NOMO-1 treated with DMSO at 0.1 percent for 48 hours (cell line): Measurements from ENCODE around the gene PKLR.

ENCODE experiments used
- DNase-seq: peaks from one replicate; lab custom pipeline; 2025; ENCODE audit not compliant: unreplicated experiment; lab: John Stamatoyannopoulos, UW

PKLR gene

GRCh38 chr1:155286544-155286943 lies 14.7 kb downstream of the PKLR start:
- DNase-seq: no peak

DNA sequence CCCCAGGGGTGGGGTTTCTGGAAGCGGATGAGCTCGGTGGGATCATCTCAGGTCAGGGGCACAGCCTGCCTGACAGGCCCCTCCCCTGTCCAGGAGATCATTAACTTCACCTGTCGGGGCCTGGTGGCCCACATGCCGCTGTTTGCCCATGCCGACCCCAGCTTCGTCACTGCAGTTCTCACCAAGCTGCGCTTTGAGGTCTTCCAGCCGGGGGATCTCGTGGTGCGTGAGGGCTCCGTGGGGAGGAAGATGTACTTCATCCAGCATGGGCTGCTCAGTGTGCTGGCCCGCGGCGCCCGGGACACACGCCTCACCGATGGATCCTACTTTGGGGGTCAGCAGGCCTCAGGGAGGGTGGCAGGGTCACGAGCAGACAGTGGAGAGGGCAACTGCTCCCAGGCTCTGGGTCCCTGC lies 15.6 kb downstream of the PKLR start:
- DNase-seq: no peak

- DNase-seq: no peak
These were observed 16.2 kb downstream of the PKLR start for GRCh38 chr1:155285063-155285462.

- no peak for DNase-seq
These were observed 16.8 kb downstream of the PKLR start for GRCh38 chr1:155284476-155284875.

DNA sequence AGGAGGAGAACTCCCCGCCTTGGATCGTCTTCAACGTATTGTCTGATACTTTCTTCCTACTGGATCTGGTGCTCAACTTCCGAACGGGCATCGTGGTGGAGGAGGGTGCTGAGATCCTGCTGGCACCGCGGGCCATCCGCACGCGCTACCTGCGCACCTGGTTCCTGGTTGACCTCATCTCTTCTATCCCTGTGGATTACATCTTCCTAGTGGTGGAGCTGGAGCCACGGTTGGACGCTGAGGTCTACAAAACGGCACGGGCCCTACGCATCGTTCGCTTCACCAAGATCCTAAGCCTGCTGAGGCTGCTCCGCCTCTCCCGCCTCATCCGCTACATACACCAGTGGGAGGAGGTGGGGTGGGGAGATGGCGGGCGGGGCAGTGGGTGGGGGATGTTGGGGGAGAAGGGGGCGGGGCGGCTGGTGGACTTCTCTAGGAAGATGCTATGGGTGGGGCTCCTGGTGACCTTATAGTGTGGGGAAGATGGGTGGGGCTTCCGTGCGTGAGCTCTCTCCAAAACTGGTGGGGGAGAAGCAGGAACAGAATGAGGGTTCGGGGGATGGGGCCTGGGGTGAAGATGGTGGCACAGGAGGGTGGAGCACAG lies 18.6 kb downstream of the PKLR start:
- no peak for DNase-seq

DNA sequence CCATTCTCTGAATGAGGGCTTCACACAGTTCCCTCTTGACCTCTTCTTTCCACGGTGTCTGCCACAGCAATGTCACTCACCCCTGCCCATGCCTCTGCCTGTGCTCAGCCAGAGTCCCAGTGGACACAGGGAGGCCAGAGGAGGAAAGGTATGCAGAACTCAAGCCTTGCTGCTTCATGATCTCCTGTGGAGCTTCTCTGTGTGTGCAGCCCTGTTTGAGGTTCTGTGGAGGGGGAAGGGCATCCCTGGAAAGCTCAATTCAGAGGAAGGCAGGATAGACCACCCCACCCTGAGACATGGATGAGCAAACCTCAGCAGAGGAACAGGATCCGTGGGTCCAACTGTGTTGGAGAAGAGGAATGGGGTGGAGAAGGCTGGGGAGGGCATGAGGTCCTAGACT lies 22.0 kb downstream of the PKLR start:
- no peak for DNase-seq

GRCh38 chr1:155278689-155279160 lies 22.5 kb downstream of the PKLR start:
- DNase-seq: no peak

GRCh38 chr1:155277902-155278688 lies 23.1 kb downstream of the PKLR start:
- peak; percentile 24 for DNase-seq

GRCh38 chr1:155277070-155277901 lies 24.0 kb downstream of the PKLR start, which contains the start of gene HCN3:
Gene HCN3, plus strand, starts transcription at chr1:155277463. Its CDS starts 128 bp downstream, at chr1:155277591.
- peak; percentile 92 for DNase-seq

GRCh38 chr1:155273343-155274245 lies 27.6 kb downstream of the PKLR start, which contains the start of gene CLK2:
Gene CLK2, minus strand, starts transcription at chr1:155273504. Its CDS starts 2,527 bp downstream, at chr1:155270977.
- peak; percentile 93 for DNase-seq

GRCh38 chr1:155272466-155273342 lies 28.5 kb downstream of the PKLR start:
- DNase-seq: peak; percentile 53

GRCh38 chr1:155269381-155269780 lies 31.9 kb downstream of the PKLR start:
- DNase-seq: no peak

GRCh38 chr1:155268630-155269029 lies 32.6 kb downstream of the PKLR start:
- no peak for DNase-seq

DNA sequence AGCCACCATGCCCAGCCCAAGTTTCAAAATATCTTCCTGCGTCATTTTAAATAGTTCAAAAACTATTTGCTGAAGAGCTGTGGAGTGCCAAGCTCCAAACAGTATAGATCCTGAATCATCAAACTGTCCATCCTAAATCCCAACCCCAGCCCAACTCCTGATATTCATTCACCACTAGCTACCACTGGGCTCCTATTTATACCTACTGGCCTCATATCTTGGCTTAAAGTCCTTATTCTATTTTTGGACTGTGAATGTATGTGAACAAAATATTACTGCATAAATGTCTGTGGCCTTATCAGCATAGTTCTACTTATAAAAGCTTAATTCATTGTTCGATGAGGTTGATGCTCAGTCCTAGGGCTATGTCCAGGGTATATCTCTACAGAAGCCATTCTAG lies 33.9 kb downstream of the PKLR start:
- DNase-seq: no peak

DNA sequence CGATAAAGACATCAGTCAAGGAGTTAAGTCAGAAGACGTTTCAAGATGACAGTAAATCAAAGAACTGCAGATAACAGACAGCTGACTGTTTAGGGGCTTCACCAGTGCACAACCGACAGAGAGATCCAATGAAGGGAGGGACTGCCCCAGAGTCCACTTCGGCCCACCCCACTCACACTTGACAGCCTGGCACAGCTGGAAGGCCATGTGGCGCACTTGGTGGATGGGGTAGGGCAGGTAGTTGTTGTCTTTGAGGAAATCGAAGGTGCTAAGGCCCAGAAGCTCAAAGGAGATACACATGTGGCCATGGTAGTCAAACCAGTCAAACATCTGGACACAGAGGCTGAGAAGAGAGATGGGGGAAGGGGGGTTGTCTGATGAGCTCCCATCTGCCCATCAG lies 34.7 kb downstream of the PKLR start:
- no peak for DNase-seq

DNA sequence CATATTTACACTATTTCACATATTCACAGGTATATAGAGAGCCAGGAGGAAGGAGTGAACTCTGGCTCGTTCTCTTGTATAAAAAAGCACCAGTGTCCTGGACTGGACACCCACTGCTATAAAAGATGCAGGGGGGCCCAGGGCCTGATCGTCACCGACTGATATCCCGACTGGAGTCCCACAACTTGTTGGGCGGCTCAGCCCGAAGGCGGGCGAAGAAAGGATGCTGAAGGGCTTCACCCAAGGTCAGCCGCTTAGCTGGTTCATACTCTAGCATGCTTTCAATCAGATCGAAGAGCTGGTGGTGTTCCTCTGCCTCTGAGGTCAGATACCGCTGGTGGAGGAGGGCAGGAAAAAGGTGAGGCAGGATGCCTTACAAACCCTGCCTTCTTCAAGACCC lies 38.2 kb downstream of the PKLR start:
- no peak for DNase-seq

- peak; percentile 98 for DNase-seq
These were observed 39.2 kb downstream of the PKLR start, which contains the start of gene SCAMP3 for GRCh38 chr1:155261852-155262673. Gene SCAMP3, minus strand, starts transcription at chr1:155262360. Its CDS starts 209 bp downstream, at chr1:155262151.

DNA sequence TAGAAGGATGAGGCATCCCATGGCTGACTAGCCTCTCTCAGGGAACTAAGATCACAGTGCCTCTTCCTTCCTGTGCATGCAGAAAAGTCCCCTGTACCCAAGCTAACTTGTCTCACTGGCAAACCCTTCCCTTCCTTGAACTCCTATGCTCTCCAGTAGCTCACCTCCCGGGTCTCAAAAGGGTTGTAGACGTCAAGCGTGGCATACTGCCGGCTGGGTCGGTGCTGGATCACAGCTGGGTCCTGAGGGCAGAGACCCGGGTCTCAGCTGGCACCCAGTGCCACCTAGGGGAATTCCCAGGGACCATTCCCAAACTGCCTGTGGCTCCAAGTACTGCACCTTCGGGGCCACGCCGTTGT lies 39.8 kb downstream of the PKLR start:
- DNase-seq: no peak

DNA sequence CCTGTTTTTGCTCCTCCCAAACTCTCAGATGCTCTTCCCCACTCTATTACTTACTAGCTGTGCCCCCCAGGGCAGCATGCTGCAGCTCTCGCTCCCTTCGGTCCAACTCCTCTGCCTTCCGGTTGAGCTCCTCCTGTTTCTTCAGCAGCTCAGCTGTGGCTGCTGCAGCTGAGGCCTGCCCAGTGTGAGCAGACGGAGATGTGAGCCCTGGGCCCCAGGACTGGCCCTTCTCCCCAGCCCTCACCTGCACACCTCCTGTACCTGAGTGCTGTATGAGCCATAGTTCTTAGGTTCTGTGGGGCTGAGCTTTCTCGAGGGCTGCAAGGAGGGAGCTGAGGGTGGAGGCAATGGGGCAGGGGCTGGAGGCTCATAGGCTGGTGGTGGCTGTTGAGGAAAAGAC lies 41.0 kb downstream of the PKLR start:
- no peak for DNase-seq
